ENCODE data around the gene ADARB2.

GRCh38 chr10:1499359-1499957 is 237.9 kb downstream of the ADARB2 start:
- TF ChIP-seq, protein P1, sequence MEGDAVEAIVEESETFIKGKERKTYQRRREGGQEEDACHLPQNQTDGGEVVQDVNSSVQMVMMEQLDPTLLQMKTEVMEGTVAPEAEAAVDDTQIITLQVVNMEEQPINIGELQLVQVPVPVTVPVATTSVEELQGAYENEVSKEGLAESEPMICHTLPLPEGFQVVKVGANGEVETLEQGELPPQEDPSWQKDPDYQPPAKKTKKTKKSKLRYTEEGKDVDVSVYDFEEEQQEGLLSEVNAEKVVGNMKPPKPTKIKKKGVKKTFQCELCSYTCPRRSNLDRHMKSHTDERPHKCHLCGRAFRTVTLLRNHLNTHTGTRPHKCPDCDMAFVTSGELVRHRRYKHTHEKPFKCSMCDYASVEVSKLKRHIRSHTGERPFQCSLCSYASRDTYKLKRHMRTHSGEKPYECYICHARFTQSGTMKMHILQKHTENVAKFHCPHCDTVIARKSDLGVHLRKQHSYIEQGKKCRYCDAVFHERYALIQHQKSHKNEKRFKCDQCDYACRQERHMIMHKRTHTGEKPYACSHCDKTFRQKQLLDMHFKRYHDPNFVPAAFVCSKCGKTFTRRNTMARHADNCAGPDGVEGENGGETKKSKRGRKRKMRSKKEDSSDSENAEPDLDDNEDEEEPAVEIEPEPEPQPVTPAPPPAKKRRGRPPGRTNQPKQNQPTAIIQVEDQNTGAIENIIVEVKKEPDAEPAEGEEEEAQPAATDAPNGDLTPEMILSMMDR (IDR thresholded peaks at IDR 0.05) = no peak
- TF ChIP-seq POLR2A (IDR thresholded peaks at IDR 0.05) = no peak
- no peak for TF ChIP-seq POLR2AphosphoS5 (IDR thresholded peaks at IDR 0.05)
- no peak for TF ChIP-seq EP300 (IDR thresholded peaks at IDR 0.05; ENCODE audit: low read depth)
